Tibial artery (tissue), 4 donors: ENCODE measurements around the gene CKB.

ENCODE experiments used
- DNase-seq, 2 donors: peaks; one replicate each; pipeline ENCODE4 v3.0.0-alpha.2; 2019
- H3K27ac ChIP-seq, 2 donors: fragments of 200-600 bp; sonication (generic) in 1 of 2; 1 replicate in 1 of 2; 2 replicates in 1 of 2; pipeline ENCODE4 v1.5.1; 2018 to 2019; ENCODE audit warnings: mild to moderate bottlenecking in 1 of 2
- H3K27me3 ChIP-seq, 2 donors: fragments of 200-600 bp; sonication (generic) in 1 of 2; one replicate each; pipeline versions ENCODE4 v1.5.1 to v1.6.0; 2016 to 2019
- H3K36me3 ChIP-seq, 3 donors: fragments of 200-600 bp; sonication (generic) in 2 of 3; one replicate each; pipeline ENCODE4 v1.5.1; 2016 to 2019; ENCODE audit warnings: mild to moderate bottlenecking in 2 of 3
- H3K4me1 ChIP-seq, 4 donors: fragments of 200-600 bp; sonication (generic) in 2 of 4; 1 replicate in 3 of 4; 2 replicates in 1 of 4; pipeline ENCODE4 v1.5.1; 2016 to 2019
- H3K4me3 ChIP-seq, 2 donors: fragments of 200-600 bp; sonication (generic) in 1 of 2; 1 replicate in 1 of 2; 2 replicates in 1 of 2; pipeline ENCODE4 v1.5.1; 2018 to 2019; ENCODE audit warnings: mild to moderate bottlenecking in 2 of 2
- H3K9me3 ChIP-seq, 3 donors: fragments of 200-600 bp; sonication (generic) in 1 of 3; one replicate each; pipeline ENCODE4 v1.5.1; 2016 to 2019
- CTCF ChIP-seq, 2 experiments: fragments of 200-600 bp in 1 of 2; fragments of 450-650 bp in 1 of 2; IDR thresholded peaks; one replicate each; pipeline ENCODE4 v1.5.1; 2017 to 2019; ENCODE audit warnings: antibody characterized with exemption in 2 of 2, mild to moderate bottlenecking in 1 of 2, moderate library complexity in 1 of 2
- intact Hi-C: fragments of 100-400 bp; cut with DNase I; formaldehyde crosslinking; loops from one replicate; pipeline ENCODE4 v1.15.0; 2023; ENCODE audit warnings: low total_unique reads

CKB gene

GRCh38 chr14:103531421-103532215, 9.0 kb upstream of the CKB start:
- Histone ChIP-seq H3K36me3 (peaks cover 0 to 62% (median 7%) of the 10 kb centered on the region in 3 donors), H3K4me3 (no peak overlapping the region), H3K27me3 (no peaks in the 10 kb centered on the region), H3K4me1 (peaks cover 0 to 81% (median 72%) of the 10 kb centered on the region in 4 donors), H3K9me3 (no peaks in the 10 kb centered on the region), H3K27ac (peak overlapping the region; percentile 81 to 86)
- intact Hi-C loops = no loop called here
- DNase-seq = no peak
- no peak for TF ChIP-seq CTCF (IDR thresholded peaks at IDR 0.05)

GRCh38 chr14:103530831-103531230, 8.2 kb upstream of the CKB start:
- no peak overlapping the region for H3K4me3 ChIP-seq
- intact Hi-C loops = no loop called here
- peaks cover 0 to 54% (median 7%) of the 10 kb centered on the region in 3 donors for H3K36me3 ChIP-seq
- DNase-seq = no peak
- H3K27ac ChIP-seq = peak overlapping the region in 1 of 2 donors; percentile 86
- no peak for TF ChIP-seq CTCF (IDR thresholded peaks at IDR 0.05)
- H3K4me1 ChIP-seq = peaks cover 0 to 81% (median 72%) of the 10 kb centered on the region in 4 donors
- no peaks in the 10 kb centered on the region for H3K9me3 ChIP-seq
- H3K27me3 ChIP-seq = no peaks in the 10 kb centered on the region

GRCh38 chr14:103530390-103530789, 7.8 kb upstream of the CKB start:
- H3K9me3 ChIP-seq = no peaks in the 10 kb centered on the region
- H3K27me3 ChIP-seq = no peaks in the 10 kb centered on the region
- intact Hi-C loops = no loop called here
- peak overlapping the region in 1 of 2 donors; percentile 86 for H3K27ac ChIP-seq
- peaks cover 0 to 50% (median 7%) of the 10 kb centered on the region in 3 donors for H3K36me3 ChIP-seq
- peaks cover 0 to 79% (median 71%) of the 10 kb centered on the region in 4 donors for H3K4me1 ChIP-seq
- peak overlapping the region in 1 of 2 donors; percentile 92 for H3K4me3 ChIP-seq
- peak in 1 of 2 donors; percentile 65 for DNase-seq
- no peak for TF ChIP-seq CTCF (IDR thresholded peaks at IDR 0.05)

- Histone ChIP-seq H3K36me3 (peaks cover 0 to 43% (median 7%) of the 10 kb centered on the region in 3 donors), H3K27ac (peak overlapping the region; percentile 86 to 90), H3K4me3 (peak overlapping the region; percentile 92 to 95), H3K27me3 (no peaks in the 10 kb centered on the region), H3K4me1 (peaks cover 0 to 72% (median 64%) of the 10 kb centered on the region in 4 donors), H3K9me3 (no peaks in the 10 kb centered on the region)
- peak in 1 of 2 donors; percentile 71 for DNase-seq
- intact Hi-C loops = no loop called here
- no peak for TF ChIP-seq CTCF (IDR thresholded peaks at IDR 0.05)
These were observed 7.0 kb upstream of the CKB start for GRCh38 chr14:103529383-103530365.

- peak within 1 kb of the TSS; percentile 92 to 95 for H3K4me3 ChIP-seq
- peak; percentile 90 to 96 for DNase-seq
- H3K36me3 ChIP-seq = peaks cover 0 to 34% (median 7%) of the 10 kb centered on the region in 3 donors
- no peaks in the 10 kb centered on the region for H3K27me3 ChIP-seq
- peak within 1 kb of the TSS; percentile 86 to 90 for H3K27ac ChIP-seq
- peaks cover 0 to 63% (median 55%) of the 10 kb centered on the region in 4 donors for H3K4me1 ChIP-seq
- intact Hi-C loops = no loop called here
- H3K9me3 ChIP-seq = no peaks in the 10 kb centered on the region
- no peak for TF ChIP-seq CTCF (IDR thresholded peaks at IDR 0.05)
These were observed 6.2 kb upstream of the CKB start, which contains the start of gene TRMT61A for GRCh38 chr14:103528587-103529382. Gene TRMT61A, plus strand, starts transcription at chr14:103529196. Its CDS starts 783 bp downstream, at chr14:103529979.
